GM23338 (cell line): Measurements from ENCODE around the gene TMEM141.

Experiments used
- EZH2 ChIP-seq: fragments of 200-600 bp; sonication (generic); IDR thresholded peaks from one replicate; pipeline ENCODE4 v1.8.0; 2017; ENCODE audit warnings: antibody characterized with exemption, mild to moderate bottlenecking, low read depth; ENCODE audit not compliant: unreplicated experiment
- EZH2phosphoT487 ChIP-seq: fragments of 200-600 bp; sonication (generic); IDR thresholded peaks from one replicate; pipeline ENCODE4 v1.8.1; 2018; ENCODE audit warnings: antibody characterized with exemption; ENCODE audit not compliant: unreplicated experiment
- POLR2AphosphoS5 ChIP-seq: IDR thresholded peaks from 2 replicates; pipeline ENCODE4 v1.6.1; 2016; ENCODE audit warnings: antibody characterized with exemption, low read depth
- STAT1 ChIP-seq: IDR thresholded peaks from one replicate; pipeline ENCODE4 v1.6.1; 2016; ENCODE audit warnings: antibody characterized with exemption; ENCODE audit not compliant: unreplicated experiment
- TF ChIP-seq, protein P1 (sequence below), 2 experiments: fragments of 200-600 bp in 1 of 2; sonication (generic) in 1 of 2; conservative IDR thresholded peaks; 2 replicates each; pipeline versions ENCODE4 v1.5.1 to v1.6.1; 2016 to 2017; ENCODE audit warnings: antibody characterized with exemption in 2 of 2, low read depth in 2 of 2, mild to moderate bottlenecking in 2 of 2, moderate library complexity in 1 of 2

DNA sequence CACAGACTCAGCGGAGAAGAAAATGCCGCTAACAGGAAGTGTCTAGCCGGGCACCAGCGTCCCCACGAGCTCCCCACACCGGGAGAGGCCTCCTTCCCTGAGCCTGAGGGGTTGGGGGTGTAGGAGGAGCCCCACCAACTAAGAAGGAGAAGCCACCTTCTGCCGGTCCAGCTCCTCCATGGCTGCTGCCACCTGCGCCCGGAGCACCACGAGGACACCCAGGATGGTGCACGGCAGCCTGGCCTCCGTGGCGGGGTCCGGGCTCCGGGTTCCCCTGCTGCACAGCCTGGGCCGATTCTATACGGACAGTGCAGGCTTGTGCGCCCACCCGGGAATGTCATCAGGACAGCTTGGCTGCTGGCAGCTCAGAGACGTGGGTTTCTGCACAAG, 33.4 kb upstream of the TMEM141 start:
- TF ChIP-seq, protein P1, sequence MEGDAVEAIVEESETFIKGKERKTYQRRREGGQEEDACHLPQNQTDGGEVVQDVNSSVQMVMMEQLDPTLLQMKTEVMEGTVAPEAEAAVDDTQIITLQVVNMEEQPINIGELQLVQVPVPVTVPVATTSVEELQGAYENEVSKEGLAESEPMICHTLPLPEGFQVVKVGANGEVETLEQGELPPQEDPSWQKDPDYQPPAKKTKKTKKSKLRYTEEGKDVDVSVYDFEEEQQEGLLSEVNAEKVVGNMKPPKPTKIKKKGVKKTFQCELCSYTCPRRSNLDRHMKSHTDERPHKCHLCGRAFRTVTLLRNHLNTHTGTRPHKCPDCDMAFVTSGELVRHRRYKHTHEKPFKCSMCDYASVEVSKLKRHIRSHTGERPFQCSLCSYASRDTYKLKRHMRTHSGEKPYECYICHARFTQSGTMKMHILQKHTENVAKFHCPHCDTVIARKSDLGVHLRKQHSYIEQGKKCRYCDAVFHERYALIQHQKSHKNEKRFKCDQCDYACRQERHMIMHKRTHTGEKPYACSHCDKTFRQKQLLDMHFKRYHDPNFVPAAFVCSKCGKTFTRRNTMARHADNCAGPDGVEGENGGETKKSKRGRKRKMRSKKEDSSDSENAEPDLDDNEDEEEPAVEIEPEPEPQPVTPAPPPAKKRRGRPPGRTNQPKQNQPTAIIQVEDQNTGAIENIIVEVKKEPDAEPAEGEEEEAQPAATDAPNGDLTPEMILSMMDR (conservative IDR thresholded peaks at IDR 0.05; ENCODE audit: low read depth in 2 of 2) = no peak
- TF ChIP-seq EZH2 (no peak), POLR2AphosphoS5 (no peak), STAT1 (no peak), EZH2phosphoT487 (no peak)
